VCaP (cell line): ENCODE results near the gene CCND2.

Experiments
- H3K27ac ChIP-seq: fragments of 450-650 bp; 2 replicates; pipeline ENCODE4 v1.5.1; 2017
- TF ChIP-seq, protein P1 (sequence below): fragments of 450-650 bp; conservative IDR thresholded peaks from 2 replicates; pipeline ENCODE4 v1.5.1; 2017; ENCODE audit warnings: mild to moderate bottlenecking, moderate library complexity

Gene CCND2

DNA sequence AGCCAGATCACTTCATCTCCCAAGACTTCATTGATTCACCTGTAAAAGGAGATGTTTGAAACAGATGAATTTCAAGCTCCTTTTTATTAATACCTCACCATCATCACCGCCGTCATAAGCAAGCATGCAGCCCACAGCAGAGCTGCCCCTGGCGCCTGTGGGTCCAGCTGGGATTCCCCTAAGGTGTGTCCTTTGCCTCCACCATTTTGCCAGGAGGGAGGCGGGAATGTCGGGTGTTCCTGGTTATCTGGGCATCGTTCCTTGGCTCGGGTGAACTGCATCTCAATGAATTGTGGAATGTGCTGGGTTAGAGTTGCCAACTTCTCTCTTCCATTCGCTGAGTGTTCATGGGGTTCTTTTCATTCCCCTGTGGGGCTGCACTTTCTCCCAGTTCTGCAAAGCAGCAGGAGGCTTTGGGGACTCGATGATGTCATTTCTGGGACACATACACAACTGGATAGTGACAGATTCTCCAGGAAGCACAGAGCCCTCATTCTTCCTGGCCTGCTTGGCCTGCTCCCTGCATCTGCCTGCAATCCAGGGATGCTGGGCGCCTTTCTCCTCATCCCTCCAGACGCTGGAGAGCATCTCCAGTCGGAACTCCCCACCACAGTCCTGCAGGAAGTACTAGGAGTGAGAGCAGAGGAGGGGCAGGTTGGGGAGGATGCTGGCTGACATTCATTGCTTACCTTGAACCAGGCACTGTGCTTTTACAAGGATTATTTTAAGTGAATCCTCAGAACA, 10.1 kb downstream of the CCND2 start:
- TF ChIP-seq, protein P1, sequence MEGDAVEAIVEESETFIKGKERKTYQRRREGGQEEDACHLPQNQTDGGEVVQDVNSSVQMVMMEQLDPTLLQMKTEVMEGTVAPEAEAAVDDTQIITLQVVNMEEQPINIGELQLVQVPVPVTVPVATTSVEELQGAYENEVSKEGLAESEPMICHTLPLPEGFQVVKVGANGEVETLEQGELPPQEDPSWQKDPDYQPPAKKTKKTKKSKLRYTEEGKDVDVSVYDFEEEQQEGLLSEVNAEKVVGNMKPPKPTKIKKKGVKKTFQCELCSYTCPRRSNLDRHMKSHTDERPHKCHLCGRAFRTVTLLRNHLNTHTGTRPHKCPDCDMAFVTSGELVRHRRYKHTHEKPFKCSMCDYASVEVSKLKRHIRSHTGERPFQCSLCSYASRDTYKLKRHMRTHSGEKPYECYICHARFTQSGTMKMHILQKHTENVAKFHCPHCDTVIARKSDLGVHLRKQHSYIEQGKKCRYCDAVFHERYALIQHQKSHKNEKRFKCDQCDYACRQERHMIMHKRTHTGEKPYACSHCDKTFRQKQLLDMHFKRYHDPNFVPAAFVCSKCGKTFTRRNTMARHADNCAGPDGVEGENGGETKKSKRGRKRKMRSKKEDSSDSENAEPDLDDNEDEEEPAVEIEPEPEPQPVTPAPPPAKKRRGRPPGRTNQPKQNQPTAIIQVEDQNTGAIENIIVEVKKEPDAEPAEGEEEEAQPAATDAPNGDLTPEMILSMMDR, result no peak
- H3K27ac ChIP-seq, result no peak overlapping the region

DNA sequence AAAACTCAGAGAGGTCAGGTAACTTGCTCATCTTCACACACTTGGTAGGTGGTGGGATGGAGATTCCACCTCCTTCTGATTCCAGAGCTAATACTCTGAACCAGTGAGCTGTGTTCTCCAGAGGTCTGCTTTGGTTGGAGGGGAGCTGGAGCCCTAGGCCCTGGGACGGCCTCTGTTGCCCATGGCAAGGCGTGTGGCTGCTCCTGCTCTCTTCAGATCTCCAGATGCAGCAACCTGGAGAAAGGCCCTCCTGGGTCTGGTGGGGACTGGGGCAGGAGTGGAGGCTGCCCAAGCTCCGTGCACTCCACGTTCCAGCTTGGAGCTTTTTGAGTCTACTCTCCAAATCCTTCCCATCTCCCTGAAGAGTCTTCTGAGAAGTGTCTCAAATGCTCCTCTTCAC, 10.7 kb downstream of the CCND2 start:
- TF ChIP-seq, protein P1, result no peak
- H3K27ac ChIP-seq, result no peak overlapping the region

DNA sequence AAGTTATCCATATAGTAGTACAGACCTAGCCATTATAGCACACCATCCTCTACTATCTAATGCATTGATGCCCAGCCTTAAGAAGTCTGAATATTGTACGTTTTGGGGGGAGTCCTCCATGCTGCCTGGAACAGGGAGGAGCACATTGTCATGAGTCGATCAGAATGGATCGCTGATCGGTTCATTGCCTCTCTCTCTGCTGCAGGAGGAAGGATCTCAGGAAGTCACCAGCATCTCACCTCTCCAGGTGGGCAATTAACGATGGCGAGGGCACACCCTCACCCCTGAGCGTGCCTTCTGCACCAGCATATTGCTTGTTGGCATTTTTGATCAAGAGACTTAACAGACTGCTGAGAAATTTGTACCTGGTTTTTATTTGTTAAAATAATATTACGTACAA, 11.5 kb downstream of the CCND2 start:
- no peak overlapping the region for H3K27ac ChIP-seq
- TF ChIP-seq, protein P1, result no peak

DNA sequence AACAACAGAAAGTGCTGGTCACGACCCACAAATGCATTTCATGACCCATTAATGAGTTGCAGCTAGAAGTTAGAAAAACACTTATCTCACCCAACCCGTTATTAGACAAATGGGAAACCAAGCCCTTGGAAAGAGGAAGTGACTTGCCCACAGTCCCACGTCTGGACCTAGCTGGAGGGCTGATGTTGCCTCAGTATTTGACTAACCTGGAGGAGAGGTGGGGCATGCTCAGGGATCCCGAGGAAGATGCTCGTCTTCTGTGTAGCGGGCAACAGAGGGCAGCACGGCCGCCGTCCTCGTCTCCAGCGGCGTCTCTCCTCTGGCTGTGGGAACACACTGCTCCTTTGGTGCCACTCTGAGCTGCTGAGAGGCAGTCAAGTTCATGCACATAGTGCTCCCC, 12.7 kb downstream of the CCND2 start:
- H3K27ac ChIP-seq, result no peak overlapping the region
- TF ChIP-seq, protein P1, result no peak

DNA sequence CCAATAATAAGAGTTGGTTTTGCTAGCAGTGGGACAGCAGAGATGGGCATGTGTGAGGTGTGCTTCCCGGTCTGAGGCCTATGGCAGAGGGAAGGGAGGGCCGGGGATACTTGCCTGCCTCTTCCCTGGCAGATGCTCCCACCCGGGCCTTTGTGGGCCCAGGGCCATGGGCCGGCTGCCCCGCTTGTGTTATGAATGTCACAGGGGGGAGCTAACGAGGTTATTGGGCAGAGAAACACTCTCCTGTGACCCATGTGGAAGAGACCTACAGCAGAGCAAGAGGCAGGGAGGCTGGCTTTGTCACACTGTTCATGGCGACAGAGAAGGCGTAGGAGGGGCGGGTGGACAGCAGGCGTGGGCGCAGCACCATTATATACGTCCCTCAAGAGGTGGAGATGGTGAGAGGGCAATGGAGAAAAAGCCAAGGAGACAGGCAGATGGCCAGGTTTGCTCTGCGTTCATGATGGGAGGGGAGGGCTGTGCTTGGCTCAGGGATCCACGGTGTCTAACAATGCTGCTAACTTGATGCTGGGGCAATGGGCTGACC, 13.3 kb downstream of the CCND2 start:
- TF ChIP-seq, protein P1, result no peak
- H3K27ac ChIP-seq, result no peak overlapping the region

DNA sequence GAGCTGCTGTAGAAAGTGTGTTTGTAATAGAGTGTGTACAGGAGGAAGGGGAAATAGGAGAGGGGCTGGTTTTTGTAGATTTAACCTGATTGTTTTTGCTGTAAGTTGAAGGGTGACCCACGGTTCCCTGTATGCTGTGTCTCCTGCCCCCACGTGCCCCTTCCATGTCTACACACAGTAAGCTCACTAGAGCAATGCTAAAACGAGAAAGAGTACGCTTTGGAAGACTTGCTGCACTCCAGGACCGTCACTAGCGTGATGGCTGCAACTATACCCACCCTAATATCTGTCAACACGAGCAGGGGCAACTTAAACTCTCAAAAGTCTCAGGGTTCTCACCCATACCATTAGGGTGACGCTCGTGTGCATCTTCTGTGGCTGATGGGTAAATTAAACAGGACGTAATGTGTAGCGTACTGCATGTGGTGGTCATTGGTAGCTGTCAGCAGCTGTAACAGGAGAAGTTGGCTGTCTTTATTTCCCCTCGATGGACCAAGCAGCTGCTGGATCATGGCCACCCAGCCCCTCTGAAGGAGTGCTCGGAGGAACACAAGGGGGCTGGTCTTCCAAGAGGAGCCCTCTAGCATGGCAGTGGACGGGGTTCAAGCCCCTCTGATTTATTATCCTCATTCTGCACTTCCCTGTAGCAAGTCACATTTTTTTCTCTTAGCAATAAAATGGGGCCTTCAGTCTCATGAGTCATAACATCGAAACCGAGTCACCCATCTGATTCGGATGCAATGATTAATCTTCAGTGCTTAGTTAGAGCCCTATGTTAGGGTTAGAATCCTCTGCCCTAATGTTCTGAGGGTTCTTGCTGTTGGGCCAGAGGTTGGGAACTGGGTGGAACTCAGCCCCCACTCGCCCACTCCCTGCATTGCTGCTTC, 14.0 kb downstream of the CCND2 start:
- H3K27ac ChIP-seq, result no peak overlapping the region
- TF ChIP-seq, protein P1, result no peak
